Raji (cell line): ENCODE measurements around the gene ENTREP3.

Experiments used
- POLR2A ChIP-seq: IDR thresholded peaks from 2 replicates; pipeline ENCODE4 v1.6.1; 2011; ENCODE audit warnings: low read depth, low read length, control low read depth; ENCODE audit not compliant: insufficient read depth

ENTREP3 gene

DNA sequence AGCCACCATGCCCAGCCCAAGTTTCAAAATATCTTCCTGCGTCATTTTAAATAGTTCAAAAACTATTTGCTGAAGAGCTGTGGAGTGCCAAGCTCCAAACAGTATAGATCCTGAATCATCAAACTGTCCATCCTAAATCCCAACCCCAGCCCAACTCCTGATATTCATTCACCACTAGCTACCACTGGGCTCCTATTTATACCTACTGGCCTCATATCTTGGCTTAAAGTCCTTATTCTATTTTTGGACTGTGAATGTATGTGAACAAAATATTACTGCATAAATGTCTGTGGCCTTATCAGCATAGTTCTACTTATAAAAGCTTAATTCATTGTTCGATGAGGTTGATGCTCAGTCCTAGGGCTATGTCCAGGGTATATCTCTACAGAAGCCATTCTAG, 12.1 kb upstream of the ENTREP3 start:
- TF ChIP-seq POLR2A, result no peak

DNA sequence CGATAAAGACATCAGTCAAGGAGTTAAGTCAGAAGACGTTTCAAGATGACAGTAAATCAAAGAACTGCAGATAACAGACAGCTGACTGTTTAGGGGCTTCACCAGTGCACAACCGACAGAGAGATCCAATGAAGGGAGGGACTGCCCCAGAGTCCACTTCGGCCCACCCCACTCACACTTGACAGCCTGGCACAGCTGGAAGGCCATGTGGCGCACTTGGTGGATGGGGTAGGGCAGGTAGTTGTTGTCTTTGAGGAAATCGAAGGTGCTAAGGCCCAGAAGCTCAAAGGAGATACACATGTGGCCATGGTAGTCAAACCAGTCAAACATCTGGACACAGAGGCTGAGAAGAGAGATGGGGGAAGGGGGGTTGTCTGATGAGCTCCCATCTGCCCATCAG, 11.3 kb upstream of the ENTREP3 start:
- TF ChIP-seq POLR2A, result no peak

DNA sequence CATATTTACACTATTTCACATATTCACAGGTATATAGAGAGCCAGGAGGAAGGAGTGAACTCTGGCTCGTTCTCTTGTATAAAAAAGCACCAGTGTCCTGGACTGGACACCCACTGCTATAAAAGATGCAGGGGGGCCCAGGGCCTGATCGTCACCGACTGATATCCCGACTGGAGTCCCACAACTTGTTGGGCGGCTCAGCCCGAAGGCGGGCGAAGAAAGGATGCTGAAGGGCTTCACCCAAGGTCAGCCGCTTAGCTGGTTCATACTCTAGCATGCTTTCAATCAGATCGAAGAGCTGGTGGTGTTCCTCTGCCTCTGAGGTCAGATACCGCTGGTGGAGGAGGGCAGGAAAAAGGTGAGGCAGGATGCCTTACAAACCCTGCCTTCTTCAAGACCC, 7.8 kb upstream of the ENTREP3 start:
- no peak for TF ChIP-seq POLR2A

DNA sequence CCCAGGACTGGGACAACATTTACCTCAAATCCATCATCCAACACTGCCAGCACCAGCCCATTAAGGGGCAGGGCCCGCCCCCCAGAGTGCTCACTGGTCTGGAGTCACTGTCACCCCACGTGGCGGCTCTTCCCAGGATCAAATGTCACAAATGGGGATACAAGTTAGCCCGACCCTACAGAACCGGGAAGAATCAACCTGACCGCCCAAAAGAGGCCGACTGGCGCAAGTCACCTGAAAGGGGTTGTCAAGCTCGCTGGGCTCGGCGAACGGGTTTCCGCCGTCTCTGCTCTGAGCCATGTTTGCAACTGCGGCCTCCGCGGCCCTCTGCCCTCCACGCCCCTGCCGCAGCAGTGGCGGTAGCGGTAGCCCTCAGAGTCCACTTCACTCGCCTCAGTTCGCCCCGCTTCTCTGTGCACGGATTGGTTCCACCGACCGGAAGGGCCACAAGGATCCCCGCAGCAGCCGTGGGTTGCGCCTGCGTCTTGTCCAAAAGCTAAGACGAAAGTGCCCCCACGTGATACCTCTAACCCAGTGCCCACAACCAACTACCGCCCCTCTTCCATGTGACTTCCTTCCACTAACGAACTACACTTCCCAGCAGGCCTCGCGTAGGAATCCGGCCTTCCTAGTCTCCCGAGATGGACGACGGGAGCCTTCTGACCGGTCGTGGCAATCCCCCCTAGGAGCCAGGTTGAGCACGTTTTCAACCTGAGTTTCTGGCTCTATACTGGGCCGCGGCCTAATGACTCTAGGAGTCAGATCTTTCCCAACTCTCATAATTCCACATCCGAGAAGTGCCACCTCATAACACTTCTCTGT, 6.8 kb upstream of the ENTREP3 start, which contains the start of gene SCAMP3:
TSS of gene SCAMP3 (minus strand) at position 509 of the 822 bp plus-strand sequence. CDS start at position 300, 209 bp downstream.
- peak; percentile 91 for TF ChIP-seq POLR2A

DNA sequence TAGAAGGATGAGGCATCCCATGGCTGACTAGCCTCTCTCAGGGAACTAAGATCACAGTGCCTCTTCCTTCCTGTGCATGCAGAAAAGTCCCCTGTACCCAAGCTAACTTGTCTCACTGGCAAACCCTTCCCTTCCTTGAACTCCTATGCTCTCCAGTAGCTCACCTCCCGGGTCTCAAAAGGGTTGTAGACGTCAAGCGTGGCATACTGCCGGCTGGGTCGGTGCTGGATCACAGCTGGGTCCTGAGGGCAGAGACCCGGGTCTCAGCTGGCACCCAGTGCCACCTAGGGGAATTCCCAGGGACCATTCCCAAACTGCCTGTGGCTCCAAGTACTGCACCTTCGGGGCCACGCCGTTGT, 6.2 kb upstream of the ENTREP3 start:
- no peak for TF ChIP-seq POLR2A

DNA sequence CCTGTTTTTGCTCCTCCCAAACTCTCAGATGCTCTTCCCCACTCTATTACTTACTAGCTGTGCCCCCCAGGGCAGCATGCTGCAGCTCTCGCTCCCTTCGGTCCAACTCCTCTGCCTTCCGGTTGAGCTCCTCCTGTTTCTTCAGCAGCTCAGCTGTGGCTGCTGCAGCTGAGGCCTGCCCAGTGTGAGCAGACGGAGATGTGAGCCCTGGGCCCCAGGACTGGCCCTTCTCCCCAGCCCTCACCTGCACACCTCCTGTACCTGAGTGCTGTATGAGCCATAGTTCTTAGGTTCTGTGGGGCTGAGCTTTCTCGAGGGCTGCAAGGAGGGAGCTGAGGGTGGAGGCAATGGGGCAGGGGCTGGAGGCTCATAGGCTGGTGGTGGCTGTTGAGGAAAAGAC, 5.0 kb upstream of the ENTREP3 start:
- no peak for TF ChIP-seq POLR2A

DNA sequence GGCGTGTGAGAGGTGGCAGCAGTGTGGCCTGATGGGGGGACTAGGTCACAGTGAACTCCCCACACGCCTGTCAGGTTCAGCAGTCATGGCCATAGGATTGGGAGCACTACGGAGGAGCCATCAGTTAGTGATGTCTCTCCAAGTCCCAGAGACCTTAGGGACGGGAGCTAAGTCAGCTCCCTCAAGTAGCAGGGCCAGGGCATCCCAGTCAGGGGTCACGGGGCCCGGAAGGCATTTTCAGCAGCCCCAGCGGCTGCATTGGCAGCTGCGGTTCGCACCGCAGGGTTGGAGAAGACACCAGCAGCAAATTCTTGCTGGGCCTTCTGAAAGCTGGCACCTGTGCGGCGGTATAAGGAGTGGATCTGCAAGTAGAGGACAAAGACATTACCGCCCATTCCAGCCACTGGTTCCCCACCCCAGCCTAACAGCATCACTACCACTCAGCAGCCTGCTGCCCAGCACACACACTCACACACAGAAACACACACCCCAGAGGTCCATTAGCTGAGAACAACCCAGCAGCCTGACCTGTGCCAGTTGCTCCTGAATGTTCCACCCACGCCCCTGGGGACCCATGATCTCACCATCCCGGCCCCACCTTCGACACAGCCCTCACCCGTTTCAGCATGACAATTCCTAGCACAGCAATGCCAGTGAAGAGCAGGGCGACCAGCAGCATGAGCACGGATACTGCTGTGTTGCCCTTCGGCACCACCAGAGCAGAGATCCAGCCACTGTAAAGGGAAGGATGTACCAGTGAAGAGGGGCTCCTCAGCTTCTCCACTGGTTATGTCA, 972 bp upstream of the ENTREP3 start:
- no peak for TF ChIP-seq POLR2A

DNA sequence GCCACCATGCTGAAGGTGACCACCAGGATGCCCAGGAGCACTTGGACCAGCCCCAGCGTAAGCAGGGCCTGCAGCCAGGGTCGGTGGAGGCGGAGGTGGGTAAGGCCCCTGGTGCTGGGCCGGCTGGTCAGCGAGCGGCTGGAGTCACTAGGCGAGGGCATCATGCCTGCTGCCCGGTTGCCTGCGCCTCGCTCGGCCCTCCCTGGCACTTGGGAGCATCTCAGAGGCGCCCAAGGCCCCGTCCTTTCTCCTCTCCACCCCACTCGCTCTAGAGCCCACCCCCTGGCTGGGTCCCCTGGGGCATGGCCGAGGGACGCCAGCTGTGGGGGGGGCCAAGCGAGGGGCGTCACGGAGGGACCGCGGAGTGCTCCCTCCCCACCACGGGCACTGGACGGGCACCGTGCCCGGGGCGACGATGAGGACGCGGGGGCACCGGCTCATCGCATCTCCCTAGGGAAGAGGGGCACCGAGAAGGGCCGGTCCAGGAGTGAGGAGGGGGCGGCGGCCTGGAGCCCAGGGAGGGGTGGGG, 505 bp downstream of the ENTREP3 start:
- no peak for TF ChIP-seq POLR2A

DNA sequence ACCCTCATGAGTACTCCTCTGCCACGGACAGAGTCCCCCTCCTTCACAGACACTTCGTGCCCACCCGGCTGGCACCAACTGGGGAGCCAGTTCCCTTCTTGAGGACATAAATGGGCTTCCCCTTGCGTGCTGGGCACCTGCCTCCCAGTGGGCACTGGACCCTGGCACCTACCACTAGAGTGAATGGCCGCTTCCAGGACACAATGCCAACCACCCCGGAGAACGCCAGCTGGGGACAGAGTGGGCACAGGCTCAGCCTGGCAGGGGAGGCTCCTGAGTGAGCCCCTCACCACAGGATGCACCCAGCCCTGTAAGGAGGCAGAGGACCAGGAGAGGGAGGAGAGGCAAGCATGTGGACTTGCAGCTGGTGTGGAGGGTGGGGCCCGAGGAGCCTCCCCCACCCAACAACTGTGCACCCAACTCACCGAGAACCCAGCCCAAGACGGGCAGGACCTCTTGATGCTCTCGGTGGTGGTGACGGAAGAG, 1.0 kb downstream of the ENTREP3 start:
- TF ChIP-seq POLR2A, result no peak

DNA sequence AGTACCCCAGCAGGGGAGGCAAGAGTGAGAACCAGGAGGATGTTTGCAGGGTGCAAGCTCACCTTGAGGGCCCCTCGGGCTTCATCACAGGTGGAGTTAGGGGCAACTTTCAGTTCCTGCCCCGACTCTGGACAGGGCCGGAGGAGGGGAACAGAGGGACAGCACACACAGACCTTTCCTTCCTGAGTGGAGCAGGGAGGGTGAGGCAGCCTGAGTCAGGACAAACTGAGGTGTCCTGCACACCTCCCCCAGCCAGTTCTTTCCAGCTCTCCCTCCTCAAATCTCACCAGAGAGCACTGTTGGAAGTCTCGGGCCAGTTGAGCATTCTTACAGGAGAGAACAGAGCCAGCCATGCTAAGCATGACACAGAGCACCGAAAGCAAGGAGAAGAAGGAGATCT, 1.5 kb downstream of the ENTREP3 start:
- TF ChIP-seq POLR2A, result no peak

DNA sequence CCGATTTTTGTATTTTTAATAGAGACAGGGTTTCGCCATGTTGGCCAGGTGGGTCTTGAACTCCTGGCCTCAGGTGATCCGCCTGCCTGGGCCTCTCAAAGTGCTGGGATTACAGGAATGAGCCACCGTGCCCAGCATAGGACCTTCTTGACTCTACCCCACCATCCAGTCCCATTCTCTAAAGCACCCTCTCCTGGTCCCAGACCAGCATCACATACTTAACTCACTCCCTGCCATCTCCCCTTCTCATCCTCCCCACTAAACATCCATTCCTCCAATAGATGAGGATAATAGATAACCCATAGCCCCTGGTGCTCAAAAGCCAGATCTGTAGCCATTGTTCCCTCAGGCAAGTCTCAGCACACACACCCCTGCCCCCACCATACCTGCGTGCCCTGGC, 2.1 kb downstream of the ENTREP3 start:
- TF ChIP-seq POLR2A, result no peak

DNA sequence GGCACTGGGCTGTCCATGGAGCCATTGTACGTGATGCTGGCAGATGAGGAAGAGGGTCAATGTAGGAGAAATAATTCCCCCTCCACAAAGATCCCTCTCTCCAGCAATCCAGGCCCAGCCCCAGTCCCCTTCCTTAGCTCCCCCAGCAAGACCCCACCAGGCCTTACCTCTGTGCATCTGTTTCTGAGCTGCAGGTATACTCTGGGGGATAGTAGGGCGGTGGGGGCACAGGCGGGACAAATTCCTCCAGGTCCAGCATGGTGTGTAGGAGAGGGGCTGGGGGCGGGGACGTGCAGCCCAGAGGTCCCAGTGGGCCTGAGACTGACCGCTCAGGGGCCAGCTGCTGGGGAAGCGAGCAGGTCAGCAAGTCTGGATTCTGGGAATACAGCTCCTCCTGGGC, 3.7 kb downstream of the ENTREP3 start:
- TF ChIP-seq POLR2A, result no peak

DNA sequence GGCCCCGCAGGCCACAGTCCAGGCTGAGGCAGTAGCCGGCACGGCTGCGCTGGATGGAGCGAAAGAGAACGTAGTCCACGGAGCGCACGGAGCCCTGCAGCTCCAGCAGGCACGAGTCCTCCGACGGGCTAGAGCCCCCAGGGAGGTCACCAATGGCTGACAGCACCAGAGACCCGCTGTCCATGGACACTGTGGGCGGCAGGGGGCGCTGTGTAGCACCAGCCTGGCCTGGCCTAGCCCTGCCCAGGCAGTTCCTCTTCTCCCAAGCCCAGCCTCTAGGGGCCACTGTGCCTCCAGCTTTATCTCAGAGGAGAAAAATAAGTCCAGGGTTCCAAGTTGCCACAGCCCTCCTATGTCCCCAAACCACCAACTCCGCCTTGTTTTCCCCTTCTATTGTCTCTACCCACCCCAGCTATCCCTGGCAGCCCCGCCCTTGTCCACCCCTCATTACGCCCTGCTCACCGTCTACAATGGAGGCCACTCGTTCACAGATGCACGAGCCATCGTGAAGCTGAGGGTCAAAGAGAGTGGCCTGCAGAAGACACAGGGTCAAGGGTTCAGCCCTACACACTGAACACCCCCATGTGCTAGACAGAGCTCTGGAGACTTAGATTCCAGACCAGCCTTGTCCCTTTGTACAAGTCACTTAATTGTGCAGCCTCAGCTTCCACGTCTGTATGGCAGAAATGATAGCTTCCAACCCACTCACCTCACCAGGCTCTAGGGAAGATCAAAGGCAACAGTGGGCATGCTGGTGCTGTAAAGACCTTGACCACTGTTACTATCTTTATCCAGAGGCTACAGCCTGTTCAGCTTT, 4.4 kb downstream of the ENTREP3 start:
- peak; percentile 37; the same call in 1 of the 2 replicates for TF ChIP-seq POLR2A

DNA sequence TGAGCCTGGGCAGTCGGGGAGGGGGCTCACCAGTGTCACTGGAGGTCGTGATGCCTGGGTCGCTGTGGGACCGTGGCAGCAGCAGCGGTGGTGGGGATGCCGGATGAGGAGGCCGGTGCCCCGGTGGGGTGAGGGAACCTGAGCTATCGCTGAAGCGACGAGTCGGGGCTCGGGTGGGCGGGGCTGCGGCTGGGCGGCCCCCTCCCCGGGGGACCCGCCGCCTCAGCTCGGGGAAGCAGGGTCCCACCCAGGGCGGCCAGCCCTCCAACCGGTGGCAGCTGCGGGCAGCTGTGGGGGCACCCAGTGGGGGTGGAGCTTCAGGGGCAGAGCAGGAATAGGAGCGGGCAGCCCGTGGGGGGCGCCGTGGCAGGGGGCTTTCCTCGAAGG, 5.0 kb downstream of the ENTREP3 start:
- no peak for TF ChIP-seq POLR2A
